GM12891 (cell line): ENCODE results near the gene ELK4.

Source experiments
- PAX5 ChIP-seq: IDR thresholded peaks from 2 replicates; pipeline ENCODE4 v1.6.1; 2011; ENCODE audit warnings: low read length, moderate library complexity, mild to moderate bottlenecking; ENCODE audit not compliant: insufficient read depth, severe bottlenecking
- POLR2A ChIP-seq: IDR thresholded peaks from 2 replicates; pipeline ENCODE4 v1.6.1; 2011; ENCODE audit warnings: low read depth, low read length, control low read depth
- POLR2AphosphoS5 ChIP-seq: IDR thresholded peaks from 2 replicates; pipeline ENCODE4 v1.6.1; 2011; ENCODE audit warnings: low read depth, low read length, control low read depth
- POU2F2 ChIP-seq: IDR thresholded peaks from 2 replicates; pipeline ENCODE4 v1.6.1; 2011; ENCODE audit warnings: low read depth, mild to moderate bottlenecking, control low read depth, low read length, moderate library complexity
- SPI1 ChIP-seq: IDR thresholded peaks from 2 replicates; pipeline ENCODE4 v1.6.1; 2011; ENCODE audit warnings: low read depth, low read length, control low read depth
- TAF1 ChIP-seq: IDR thresholded peaks from 2 replicates; pipeline ENCODE4 v1.6.1; 2011; ENCODE audit warnings: low read depth, low read length, control low read depth

- TF ChIP-seq POLR2AphosphoS5 (no peak), POLR2A (no peak), SPI1 (no peak), PAX5 (no peak), POU2F2 (no peak), TAF1 (no peak)
These were observed 50.4 kb downstream of the ELK4 start for GRCh38 chr1:205581321-205581980.
